ENCODE data around the gene DEPDC5.

DEPDC5 gene

GRCh38 chr22:31953261-31953660 is 199.4 kb downstream of the DEPDC5 start:
- DNase-seq: no peak

DNA sequence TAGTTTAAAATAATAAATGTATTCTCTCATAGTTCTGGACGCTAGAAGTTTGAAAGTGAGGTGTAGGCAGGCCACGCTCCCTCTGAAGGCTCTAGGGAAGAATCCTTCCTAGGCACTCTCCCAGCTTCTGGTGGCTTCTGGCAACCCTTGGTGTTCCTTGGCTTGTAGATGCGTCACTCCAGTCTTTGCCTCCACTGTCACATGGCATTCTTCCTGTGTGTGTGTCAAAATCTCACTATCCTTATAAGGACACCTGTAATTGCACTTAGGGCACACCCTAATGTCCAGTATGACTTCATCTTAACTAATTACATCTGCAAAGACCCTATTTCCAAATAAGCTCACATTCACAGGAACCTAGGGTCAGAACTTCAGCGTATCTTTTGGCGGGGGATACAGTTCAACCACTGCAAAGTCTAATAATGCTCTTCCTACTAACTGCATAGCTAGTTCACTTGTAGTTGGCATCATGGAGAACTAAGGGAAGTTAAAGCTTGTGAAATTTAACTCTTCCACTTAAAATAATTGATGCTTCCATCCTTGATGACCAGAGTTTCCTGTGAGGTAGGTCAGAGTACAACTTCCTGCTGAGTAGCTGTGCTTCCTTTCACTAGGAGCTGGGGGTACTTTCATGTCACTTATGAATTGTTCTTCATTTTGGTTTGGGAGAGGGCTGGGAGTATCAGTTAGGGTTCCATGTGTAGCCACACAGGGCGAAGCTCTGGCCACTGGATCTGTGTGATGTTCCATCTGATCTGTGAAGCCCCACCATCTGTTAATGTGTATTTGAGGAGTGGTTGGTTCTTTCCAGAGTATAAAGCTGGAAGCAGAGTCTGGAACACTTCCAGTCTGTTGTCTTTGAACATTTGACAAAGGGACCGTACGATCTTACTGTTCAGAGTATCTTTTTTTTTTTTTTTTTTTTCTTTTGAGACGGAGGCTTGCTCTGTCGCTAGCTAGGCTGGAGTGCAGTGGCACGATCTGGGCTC is 201.0 kb downstream of the DEPDC5 start:
- DNase-seq: no peak

DNA sequence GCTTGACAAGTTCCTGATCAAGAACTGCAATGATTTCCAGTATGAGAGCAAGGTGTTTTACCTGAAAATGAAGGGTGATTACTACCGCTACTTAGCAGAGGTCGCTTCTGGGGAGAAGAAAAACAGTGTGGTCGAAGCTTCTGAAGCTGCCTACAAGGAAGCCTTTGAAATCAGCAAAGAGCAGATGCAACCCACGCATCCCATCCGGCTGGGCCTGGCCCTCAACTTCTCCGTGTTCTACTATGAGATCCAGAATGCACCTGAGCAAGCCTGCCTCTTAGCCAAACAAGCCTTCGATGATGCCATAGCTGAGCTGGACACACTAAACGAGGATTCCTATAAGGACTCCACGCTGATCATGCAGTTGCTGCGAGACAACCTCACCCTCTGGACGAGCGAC is 202.5 kb downstream of the DEPDC5 start:
- DNase-seq: no peak
